DMS79 treated with DMSO at 0.1 percent for 48 hours (cell line): ENCODE results near the gene SMIM41.

ENCODE experiments used
- DNase-seq: peaks from one replicate; lab custom pipeline; 2025; lab: John Stamatoyannopoulos, UW

SMIM41 gene

DNA sequence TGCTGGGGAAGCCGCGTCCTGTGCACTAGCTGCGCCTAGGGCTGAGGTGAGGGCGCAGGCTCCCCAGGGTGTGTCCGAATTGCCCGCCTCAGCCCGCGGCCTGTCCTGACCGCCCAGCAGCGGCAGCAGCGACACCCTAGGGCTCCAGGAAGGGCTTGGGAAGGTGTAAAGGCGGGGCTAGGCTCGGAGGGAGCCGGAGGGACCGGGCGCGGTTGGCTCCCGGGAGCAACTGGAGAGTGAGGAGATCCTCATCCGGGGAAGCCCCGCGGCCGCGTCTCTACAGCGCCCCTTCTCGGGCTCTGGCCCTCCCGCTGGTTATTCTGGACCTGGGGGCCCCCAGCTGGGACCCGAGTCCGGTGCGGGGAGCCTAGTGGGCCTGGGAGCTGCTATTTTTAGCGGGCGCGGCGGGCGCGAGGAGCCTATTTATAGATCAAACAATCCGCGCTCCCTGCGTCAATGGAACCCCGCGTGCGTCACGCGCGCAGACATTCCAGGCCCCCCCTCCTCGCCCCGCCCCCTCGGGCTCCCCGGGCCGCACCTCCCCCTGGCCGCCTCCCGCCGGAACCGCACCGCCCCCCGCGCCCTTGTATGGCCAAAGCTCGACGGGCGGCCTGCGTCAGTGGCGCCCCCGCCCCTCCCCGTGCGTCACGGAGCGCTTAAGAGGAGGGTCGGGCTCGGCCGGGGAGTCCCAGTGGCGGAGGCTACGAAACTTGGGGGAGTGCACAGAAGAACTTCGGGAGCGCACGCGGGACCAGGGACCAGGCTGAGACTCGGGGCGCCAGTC lies 28.6 kb upstream of the SMIM41 start, which contains the start of gene NR4A1:
Gene NR4A1, plus strand, starts transcription at position 685 of the 784 bp plus-strand sequence. CDS start 2,887 bp downstream, outside the sequence.
- DNase-seq: peak; percentile 34

DNA sequence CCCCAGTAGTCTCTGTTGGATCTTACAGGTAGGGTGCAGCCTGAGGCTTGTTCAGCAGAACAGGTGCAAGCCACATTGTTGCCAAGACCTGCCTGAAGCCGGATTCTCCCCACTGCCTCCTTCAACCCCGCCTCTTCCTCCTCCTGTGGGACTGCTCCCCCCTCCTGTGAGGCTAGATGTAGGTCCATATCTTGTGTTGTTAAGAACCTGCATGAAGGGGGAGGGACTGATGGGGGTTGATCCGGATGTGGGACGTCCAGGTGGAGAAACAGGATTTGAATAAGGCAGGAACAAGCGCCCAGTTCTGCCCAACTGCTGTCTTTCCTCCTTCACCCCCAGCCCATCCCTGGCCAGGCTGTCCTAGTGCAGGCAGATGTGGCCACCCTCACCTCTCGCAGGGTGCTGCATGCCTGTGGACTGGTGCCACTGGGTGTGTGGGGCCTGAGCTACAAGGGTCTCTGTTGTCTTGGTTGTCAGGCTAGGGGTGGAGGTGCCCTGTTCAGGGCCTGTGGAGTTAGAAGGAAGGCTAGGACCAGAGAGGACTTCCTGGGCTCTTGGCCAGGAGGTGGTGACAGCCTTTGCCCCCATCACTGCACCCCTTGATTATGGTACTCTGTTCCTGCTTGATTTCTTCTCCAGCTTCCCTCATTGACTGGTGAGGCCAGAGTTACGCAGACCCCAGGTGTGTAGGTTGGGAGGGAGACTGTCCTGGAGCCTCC lies 26.9 kb upstream of the SMIM41 start:
- DNase-seq: no peak

DNA sequence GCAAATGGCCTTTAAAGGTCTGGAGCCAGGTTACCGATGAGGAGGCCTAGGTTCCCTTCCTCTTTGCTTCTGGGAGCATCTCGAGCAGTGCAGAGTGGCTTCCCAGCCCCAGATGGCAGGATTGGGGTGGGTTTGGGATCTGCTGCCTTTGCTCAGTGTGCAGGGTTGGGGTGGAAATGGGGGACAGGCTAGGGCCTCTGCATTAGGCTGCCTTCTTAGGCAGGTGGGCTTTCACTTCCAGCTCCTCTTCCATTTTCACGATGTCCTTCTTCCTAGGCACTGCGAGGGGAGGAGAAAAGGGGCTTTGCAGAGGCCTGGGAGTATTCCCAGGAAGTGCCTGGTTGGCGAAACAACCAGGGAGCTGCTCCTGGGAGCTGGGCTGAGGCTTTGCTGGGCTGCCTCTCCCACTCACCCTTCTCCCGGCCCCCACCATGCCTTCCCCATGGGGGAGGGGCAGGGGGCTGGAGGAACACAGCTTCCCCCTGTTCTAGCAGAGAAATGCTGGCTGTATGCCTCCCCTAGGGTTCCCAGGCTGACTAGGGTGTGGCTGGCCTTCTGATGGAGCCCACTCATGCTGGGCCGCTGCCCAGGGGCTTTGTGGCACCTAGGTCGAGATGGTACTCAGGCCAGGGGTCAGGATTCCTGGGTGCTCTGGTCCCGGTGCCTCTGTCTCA lies 25.8 kb upstream of the SMIM41 start:
- DNase-seq: no peak

DNA sequence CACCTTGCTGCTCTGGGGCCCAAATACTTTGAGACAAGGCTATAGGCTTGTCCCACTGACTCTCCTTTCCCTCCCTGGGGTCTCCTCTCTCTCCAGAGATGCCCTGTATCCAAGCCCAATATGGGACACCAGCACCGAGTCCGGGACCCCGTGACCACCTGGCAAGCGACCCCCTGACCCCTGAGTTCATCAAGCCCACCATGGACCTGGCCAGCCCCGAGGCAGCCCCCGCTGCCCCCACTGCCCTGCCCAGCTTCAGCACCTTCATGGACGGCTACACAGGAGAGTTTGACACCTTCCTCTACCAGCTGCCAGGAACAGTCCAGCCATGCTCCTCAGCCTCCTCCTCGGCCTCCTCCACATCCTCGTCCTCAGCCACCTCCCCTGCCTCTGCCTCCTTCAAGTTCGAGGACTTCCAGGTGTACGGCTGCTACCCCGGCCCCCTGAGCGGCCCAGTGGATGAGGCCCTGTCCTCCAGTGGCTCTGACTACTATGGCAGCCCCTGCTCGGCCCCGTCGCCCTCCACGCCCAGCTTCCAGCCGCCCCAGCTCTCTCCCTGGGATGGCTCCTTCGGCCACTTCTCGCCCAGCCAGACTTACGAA lies 25.2 kb upstream of the SMIM41 start:
- no peak for DNase-seq

DNA sequence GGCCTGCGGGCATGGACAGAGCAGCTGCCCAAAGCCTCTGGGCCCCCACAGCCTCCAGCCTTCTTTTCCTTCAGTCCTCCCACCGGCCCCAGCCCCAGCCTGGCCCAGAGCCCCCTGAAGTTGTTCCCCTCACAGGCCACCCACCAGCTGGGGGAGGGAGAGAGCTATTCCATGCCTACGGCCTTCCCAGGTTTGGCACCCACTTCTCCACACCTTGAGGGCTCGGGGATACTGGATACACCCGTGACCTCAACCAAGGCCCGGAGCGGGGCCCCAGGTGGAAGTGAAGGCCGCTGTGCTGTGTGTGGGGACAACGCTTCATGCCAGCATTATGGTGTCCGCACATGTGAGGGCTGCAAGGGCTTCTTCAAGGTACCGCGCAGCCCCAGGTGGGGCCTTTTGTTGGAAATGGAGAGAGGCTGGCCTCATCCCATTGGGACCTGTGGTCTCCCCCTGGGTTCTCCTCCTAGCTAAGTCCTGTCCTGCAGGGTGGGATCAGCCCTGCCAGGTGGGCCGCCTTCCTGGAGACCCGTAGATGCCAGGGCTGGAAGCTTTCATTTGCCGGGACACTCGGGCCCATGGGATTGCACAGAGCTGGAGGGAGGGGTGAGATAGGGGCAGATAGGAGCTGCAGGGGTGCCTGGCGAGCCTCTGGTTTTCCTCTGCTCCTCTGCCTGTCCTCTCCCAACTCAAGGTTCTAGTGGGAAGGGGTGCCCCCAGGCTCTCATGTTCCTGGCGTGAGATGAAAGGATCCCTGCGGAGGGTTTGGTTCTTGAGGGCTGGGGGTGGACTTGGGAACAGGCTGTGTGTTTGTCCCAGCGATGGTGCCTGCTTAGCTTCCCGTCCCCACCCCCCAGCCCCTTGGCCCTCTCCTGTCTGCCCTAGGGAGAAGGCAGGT lies 24.4 kb upstream of the SMIM41 start:
- no peak for DNase-seq

DNA sequence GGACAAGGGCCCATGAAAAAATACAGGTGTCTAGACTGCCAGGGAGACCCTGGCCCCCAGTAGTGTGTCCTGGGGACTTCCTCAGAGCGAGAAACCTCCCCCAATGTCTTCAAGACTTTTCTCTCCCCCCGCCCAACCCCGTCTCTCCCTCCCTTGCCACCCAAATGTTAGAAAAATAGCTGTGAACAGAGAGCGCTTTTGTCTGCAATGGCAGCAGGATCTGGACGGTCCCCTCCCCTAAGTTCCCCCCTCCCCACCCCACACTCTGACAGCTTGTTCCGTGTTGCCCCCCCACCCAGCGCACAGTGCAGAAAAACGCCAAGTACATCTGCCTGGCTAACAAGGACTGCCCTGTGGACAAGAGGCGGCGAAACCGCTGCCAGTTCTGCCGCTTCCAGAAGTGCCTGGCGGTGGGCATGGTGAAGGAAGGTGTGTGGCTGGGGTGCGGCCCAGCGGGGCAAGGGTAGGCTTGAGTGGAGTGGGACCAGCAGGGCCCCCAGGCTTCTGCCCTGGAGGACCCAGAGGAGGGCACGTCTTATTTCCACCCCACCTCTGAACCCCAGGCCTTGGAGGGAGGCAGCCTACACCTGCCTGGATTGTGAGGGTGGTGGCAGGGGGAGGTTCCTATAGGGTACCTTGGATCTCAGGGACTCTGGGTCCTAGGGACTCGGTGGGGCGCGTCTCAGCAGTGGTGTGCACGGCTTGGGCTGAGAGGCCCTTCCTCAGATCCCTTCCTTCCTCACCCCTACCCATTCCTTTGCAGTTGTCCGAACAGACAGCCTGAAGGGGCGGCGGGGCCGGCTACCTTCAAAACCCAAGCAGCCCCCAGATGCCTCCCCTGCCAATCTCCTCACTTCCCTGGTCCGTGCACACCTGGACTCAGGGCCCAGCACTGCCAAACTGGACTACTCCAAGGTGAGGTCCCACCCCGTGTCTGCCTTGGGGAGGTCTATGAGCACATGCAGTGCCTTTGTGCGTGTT lies 23.5 kb upstream of the SMIM41 start:
- DNase-seq: no peak

DNA sequence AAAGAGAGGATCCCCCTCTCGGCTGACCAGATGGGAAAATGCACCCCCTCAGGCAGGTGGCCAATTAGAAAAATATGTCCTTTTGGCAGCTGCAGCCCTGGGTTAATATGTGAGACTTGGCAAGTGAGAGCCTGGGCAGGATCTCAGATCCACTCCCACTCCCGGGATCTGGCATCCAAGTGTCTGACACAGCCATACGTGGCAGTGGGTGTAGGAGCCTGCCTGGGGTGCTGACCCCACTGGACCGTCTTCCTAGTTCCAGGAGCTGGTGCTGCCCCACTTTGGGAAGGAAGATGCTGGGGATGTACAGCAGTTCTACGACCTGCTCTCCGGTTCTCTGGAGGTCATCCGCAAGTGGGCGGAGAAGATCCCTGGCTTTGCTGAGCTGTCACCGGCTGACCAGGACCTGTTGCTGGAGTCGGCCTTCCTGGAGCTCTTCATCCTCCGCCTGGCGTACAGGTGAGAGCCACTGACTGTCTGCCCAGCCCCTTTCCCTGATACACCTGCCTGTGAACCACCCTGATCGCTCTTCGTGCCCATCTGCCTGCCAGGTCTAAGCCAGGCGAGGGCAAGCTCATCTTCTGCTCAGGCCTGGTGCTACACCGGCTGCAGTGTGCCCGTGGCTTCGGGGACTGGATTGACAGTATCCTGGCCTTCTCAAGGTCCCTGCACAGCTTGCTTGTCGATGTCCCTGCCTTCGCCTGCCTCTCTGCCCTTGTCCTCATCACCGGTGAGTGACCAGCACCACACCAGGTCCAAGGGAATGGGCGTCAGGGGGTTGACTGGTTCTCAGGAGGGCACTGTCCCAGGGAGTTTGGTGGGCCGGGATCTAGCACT lies 22.5 kb upstream of the SMIM41 start:
- no peak for DNase-seq

DNA sequence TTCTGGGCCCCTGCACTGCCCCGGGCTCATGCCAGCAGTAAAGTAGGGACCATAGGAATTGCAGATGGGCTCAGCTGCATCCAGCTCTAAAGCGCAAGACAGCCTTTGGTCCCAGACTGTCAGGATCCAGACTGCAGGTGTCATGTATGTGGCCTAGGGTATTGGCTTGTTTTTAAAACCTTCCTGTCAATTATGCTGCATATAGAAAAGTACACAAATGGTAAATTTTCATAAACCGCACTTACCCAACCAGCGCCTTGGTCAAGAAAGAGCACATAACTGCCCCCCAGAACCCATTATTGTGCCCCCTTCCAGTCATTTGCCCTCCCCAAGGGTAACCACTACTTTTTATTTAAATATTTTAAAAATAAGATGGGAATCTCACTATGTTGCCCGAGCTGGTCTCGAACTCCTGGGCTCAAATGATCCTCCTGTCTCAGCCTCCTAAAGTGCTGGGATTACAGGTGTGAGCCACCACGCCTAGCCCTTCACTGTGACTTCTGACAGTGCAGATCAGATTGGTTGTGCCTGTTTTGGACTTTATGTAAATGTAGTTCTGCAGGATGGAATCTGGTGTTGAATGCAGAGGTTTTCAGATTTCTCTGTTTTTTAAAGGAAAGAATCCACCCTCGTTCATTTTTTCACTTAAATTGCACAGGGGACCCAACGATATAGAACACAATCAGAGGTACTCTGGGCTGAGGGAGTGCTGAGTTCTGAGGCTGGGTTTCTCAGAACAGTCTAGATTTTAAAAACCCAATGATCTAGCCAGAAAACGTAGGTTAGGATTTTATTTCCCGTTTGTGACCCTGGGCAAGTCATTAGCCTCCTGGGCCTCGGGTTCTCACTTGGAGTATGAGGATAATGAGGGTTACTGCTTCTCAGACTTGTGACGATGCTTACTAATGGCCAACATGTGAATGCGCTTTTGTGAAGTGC lies 21.6 kb upstream of the SMIM41 start:
- no peak for DNase-seq

DNA sequence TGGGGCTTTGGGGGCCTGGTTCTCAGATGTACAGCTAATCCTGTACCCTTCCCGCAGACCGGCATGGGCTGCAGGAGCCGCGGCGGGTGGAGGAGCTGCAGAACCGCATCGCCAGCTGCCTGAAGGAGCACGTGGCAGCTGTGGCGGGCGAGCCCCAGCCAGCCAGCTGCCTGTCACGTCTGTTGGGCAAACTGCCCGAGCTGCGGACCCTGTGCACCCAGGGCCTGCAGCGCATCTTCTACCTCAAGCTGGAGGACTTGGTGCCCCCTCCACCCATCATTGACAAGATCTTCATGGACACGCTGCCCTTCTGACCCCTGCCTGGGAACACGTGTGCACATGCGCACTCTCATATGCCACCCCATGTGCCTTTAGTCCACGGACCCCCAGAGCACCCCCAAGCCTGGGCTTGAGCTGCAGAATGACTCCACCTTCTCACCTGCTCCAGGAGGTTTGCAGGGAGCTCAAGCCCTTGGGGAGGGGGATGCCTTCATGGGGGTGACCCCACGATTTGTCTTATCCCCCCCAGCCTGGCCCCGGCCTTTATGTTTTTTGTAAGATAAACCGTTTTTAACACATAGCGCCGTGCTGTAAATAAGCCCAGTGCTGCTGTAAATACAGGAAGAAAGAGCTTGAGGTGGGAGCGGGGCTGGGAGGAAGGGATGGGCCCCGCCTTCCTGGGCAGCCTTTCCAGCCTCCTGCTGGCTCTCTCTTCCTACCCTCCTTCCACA lies 20.7 kb upstream of the SMIM41 start:
- DNase-seq: no peak

DNA sequence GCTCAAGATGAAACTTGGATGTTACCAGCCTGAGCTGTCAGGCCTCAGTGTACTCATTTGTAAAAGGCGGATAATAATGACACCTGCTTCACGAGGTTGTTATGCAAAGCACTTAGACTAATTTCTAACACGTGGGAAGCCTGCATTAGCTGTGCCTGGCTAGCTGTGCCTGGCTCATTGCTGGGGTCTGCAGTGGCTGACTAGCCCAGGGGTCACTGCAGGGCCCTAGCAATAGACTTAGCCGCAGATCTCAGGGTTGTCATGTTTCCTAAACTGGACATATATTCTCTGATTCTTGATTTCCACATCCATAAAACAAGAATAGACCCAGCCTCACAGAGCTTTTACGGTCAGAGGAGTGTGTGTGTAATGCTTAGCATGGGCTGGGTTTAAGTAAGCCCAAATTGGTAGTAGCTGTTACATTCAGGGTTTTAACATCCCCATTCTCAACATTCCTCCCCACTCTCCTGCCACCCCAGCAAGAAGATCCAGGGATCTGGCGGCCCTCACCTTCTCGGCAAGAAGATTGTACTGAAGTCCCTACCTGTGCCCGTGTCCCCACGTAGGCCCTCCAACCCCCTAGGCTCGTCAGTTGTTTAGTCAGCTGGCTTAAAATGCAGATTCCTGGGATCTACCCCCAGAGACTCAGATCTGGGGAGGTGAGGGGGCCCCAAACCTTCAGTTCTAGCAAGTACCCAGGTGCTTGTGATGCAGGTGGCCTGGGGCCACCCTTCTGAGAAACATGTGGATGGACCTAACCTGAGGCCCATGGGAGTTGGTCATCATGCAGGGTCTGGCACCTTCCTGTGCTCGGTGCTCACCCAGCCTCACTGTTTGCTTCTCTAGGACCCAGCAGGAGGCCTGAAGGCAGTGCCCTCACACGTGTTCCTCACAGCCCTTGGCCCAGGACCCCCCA lies 19.7 kb upstream of the SMIM41 start:
- no peak for DNase-seq

DNA sequence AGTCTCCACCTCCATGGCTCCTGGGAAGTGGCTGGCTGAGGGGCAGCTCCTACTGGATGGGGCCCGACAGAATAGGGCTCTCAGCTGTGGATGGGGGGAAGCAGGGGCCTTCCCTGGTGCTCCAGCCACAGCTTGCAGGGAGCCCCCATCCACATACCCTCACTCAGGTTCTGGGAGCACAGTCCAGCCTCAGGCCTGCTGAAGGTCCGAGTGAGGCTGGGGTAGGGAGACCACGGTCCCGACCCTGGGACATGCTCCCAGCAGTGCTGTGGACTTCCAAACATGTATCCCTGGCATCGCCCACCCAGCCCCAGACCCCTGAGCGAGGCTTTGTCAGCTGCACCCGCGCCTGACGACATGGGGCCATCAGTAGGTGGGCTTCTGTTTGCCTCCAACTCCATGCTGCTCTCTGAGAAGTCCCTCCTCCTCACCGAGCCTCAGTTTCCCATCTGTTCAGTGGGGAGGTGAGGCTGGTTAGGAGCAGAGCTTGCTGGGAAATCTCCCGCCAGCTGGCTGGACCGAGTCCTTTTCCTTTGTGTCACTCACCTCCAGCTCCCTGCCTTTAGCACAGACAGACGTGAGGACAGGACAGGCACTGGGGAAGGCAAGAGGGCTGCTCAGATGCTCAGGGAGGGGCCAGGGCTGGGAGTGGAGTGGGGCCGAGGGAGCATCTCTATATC lies 18.9 kb upstream of the SMIM41 start:
- DNase-seq: no peak

DNA sequence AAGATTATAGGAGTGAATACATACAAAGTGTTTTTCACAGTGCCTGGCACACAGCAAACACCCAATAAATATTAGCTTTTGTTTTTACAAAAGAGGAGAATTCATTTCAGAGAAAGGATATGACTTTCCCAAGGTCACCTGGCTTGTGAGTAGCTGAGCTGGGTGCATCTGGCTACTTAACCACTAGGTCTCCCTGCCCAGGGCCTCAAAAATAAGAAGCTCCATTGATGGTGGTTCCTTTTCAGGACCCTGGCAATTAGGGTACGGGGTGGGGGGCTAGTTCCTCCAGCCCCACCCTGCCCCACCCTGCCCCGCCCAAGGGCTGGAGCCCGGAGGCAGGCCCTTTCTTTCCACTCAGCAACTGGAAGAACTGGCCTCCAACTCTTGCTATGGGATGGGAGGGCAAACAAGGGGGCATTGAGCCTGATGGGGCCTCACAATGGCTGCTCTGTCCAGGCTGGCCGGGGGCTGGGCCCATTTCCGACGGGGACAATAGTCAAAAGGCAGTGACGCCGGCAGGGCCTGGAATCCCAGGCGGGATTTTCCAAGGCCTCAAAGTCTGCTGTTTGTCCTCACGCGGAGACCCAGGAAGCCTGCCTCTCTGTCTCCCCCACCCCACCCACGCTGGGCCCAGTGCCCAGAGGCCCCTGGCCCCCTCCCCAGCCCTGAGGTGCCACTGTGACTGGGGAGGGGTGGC lies 17.9 kb upstream of the SMIM41 start:
- no peak for DNase-seq

DNA sequence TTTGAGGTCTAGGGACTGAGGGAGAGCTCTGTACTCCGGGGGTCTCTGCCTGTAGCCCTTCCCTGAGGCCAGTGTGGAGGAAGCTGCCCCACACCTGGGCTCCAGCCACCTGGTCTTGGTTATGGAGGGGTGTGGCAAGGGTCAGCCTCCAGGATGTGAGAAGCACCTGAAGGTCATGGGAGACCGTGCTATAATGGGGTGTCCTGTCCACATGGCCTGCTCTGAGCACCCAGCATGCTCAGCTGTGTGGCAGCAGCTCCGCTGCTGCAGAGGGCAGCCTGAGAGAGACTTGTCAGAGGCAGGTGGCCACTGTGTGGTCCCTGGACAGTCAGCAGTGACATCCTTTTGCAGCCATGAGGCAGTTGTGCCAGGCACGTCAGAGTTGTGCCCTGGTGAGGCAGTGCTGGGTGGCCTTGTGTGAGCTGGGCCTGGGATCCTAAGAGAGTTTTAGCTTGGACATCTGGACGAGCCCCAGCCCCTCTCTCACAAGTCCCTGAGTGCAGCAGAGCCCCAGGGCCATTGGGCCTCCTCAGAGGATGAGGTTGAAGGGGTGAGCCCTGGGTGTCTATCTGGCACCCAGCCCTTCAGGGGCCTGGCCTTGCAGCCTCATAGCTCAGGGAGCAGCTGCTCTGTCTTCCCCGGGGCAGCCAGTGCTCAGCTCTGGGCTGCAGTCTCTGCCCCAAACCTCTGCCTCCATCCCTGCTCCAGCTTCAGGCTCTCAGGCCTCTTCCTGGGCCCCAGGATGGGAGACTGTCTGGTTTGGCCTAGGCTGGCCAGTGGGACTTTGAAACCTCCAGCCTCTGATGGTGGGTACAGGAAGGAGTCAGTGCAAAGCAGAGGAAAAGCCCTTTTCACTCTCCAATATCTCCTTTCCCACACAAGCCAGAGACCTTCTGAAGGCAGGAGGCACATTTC lies 17.1 kb upstream of the SMIM41 start:
- DNase-seq: no peak
